ENCODE results near the gene ZNF800.

Gene ZNF800

DNA sequence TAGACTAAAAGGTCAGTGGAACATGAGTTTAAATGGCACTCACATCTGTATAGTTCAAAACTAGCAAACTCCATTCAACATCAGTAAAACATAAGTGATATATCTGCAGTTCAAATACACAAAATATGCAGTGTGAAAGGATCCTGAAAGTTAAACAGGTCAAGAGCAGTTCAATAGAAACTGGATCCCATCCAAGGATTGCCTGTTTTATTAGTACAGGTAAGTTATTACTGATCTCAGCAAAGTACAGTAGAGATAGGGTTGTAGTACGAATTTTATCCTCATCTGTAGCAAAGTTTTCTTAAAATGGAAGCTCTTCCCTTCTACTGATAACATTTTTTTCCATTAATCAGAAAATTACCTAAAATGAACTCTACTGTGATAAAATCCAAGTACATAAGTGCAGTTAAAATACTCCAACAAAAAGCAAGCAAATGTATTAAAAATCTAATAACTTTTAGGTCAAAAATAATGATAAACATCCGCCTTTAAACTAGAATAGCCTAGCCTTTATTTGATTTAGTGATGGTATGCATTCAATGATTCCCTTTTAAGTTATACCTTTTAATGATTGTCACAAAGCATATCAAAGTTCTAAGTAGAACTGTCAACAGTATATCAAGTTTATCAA lies 2.2 kb downstream of the ZNF800 start:
- no peak for DNase-seq

DNA sequence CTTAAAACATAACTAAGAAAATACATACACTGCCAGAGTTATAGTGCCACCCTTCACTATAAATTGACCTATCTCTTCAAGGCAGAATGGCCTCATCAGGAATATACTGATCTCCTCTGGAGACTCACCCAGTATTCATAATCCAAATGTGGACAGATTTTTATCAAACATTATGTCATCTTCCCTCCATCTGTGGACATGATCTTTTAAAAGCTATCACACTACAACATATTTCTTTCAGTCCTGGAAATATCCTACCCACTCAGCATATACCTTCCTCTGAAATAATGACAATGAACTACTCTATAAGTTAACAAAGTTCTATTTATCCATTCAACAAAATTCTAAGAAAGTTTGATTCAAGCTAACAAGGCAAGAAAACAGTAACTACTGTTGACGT lies 3.2 kb downstream of the ZNF800 start:
- DNase-seq: no peak

DNA sequence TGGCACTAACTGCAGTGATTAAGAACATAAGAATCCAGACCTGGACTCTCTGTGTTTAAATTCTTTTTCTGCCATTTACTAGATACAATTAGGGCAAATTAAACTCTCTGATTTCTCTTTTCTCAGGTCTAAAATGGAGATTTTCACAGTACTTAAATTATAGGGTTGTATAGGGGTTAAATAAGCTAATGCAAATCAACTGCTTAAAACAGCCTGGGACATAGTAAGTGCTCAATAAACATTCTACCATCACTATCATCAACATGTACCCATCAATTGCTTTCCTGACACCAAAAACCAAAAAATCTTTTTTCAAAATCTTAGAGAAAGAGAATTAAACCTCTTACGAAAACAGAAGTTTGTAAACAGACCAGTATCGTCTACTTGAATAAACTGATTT lies 4.5 kb downstream of the ZNF800 start:
- DNase-seq: no peak

- DNase-seq: no peak
These were observed 9.2 kb downstream of the ZNF800 start for GRCh38 chr7:127383123-127383835.

- no peak for DNase-seq
These were observed 10.0 kb downstream of the ZNF800 start for GRCh38 chr7:127382301-127383085.

GRCh38 chr7:127380479-127380878 lies 12.0 kb downstream of the ZNF800 start:
- DNase-seq: no peak

GRCh38 chr7:127379642-127380041 lies 12.9 kb downstream of the ZNF800 start:
- DNase-seq: no peak

- no peak for DNase-seq
These were observed 14.0 kb downstream of the ZNF800 start for GRCh38 chr7:127378537-127378936.

- no peak for DNase-seq
These were observed 15.1 kb downstream of the ZNF800 start for GRCh38 chr7:127377425-127377824.

- DNase-seq: no peak
These were observed 16.9 kb downstream of the ZNF800 start for GRCh38 chr7:127375631-127376030.

GRCh38 chr7:127367679-127368078 lies 24.8 kb downstream of the ZNF800 start:
- DNase-seq: no peak

DNA sequence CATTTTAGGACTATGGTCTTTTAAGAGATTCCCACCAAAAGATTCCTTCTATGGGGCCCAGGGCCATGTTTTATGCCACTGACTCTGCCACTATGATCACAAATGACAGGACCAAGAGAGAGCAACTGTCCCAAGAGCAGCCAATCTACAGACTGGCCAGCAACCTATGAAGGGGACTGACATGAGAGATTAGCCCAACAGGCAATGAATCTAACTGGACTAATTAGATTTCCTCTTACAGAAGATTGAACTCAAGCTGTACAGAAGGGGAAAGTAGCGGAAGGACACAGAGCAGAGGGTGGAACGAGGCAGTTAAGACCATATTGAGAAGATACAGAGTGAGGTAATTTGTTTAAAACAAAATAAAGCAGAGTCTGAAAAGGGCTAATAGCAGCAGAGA lies 25.8 kb downstream of the ZNF800 start:
- DNase-seq: no peak

- no peak for DNase-seq
These were observed 26.6 kb downstream of the ZNF800 start for GRCh38 chr7:127365957-127366315.

DNA sequence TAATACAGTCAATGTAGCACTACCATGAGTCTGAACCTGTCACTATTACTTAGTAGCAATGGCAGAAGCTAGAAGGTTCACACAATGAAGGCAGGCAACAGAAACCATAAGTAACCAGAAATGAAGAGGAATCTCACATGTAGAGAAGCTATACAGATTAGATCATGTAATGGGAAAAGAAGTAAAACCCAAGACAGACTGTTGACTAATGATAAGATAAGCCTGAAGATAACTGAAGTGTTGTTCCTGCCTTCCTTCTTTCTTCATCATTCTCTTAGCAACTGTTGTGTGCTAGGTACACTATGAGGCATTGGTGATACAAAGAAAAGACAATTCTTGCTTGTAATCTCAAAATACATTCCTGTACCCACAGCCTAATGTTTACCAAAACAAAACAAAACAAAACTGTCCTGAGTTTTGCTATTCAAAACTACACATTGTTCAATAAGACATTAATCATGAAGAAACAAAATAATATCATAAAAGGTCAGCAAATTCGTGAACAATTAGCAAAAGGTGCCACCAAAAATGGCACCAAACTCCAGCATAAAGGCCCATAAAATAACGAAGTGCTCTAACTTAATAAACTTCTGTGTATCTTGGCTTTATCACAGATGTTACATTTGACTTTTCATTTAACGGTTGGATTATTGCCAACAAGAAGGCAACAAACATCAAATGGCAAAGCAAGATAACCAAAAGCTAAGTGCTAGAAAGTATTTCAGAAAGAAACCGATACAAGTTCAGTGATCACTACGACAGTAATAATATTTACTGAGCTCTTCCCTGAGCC lies 27.1 kb downstream of the ZNF800 start:
- DNase-seq: no peak

GRCh38 chr7:127362364-127363027 lies 30.0 kb downstream of the ZNF800 start:
- DNase-seq: no peak

DNA sequence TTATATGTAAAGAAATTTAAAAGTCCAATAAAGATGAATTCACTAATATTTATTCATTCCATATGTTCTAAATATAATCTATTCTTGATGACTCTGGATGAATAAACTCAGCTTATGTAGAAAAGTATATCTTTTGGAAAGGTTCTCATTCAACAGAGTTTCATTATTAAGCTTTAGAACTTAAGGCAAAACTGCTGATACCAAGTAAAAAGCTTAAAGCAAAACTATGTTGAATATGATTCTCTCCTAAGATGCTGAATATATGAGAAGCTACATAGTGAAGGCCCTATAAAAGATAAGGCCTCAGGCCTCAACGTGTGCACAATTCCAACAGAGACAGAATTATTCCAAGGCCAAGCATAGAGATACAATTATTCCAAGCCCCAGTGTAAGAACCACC lies 30.8 kb downstream of the ZNF800 start:
- DNase-seq: no peak

- DNase-seq: no peak
These were observed 33.5 kb downstream of the ZNF800 start for GRCh38 chr7:127359011-127359410.

GRCh38 chr7:127353897-127354296 lies 38.6 kb downstream of the ZNF800 start:
- no peak for DNase-seq

DNA sequence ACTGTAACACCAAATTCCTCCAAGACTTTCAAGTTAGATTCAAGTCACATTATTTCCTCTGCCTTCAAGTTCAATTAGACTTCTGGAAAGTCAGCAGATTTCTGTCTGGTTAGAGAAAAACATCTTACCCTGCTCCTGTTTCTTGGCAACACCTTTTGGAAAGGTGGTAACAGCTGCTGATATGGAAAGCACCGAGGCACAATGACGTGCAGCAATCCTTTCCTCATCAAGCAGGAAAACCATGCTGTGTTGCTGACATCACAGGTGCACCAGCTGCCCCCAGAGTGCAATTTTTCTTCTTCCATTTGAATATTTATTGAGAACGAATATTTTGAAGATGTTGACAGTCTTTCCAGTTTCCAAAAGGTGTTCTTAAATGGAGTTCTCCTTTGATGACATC lies 41.9 kb downstream of the ZNF800 start:
- DNase-seq: no peak

DNA sequence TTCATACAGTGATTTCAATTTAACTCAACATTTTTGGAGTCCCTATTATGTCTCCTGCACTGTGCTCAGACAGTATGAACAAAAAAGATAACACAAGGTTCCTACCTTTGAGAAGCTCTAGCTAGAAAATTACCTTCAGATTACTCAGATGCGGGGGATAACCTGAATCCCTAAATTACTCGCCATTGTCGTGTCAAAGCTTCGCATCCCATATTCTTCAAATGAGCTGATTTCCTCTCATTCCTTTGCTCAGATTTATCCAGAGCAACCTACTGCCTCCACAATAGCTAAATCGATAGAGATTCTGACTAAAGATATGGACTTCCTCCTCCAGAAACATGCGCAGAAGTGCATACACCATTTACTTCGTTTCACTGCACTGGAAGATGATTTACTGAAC lies 42.6 kb downstream of the ZNF800 start:
- DNase-seq: no peak

DNA sequence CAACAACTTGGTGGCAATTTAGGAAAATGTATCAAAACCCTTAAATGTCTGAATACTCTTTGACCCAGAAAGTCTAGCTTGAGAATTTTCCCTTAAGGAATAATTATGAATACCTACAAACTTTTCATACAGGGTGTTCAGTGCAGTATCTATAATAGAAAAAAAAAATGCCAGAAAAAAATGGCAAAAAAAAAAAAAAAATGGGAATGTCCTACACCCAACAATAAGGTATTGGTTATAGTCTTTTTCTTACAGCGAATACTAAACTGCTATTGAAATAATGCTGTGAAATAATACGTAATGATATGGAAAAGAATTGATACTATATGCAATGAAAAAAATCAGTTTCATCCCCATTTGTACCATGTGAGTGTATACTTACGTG lies 44.3 kb downstream of the ZNF800 start:
- no peak for DNase-seq

GRCh38 chr7:127347567-127348246 lies 44.8 kb downstream of the ZNF800 start:
- DNase-seq: peak; percentile 41
